Spleen (tissue), 11 donors: ENCODE data around the gene WDR1. TPM values are rescaled to one million over a fixed set of nuclear protein-coding genes. Genes with fewer than 3 reads are reported as not detected.
A peak's percentile ranks its signal among the peaks of the same experiment; 100 is the strongest.

Experiments
- DNase-seq: peaks from one replicate; pipeline ENCODE4 v3.0.0-alpha.2; 2020
- H3K27ac ChIP-seq, 8 donors: fragments of 200-600 bp; sonication (generic) in 7 of 8; 1 replicate in 4 of 8; 2 replicates in 4 of 8; pipeline versions ENCODE4 v1.5.0 to v1.8.0; 2016 to 2021; ENCODE audit warnings: inconsistent platforms in 4 of 8, mild to moderate bottlenecking in 4 of 8, moderate library complexity in 1 of 8
- H3K27me3 ChIP-seq, 7 donors: fragments of 200-600 bp; sonication (generic) in 6 of 7; replicated peaks in 1 of 7; 1 replicate in 4 of 7; 2 replicates in 3 of 7; pipeline versions ENCODE4 v1.5.0 to v1.8.0; 2016 to 2021; ENCODE audit warnings: inconsistent platforms in 3 of 7, mild to moderate bottlenecking in 1 of 7
- H3K36me3 ChIP-seq, 6 donors: fragments of 200-600 bp; sonication (generic) in 5 of 6; 1 replicate in 4 of 6; 2 replicates in 2 of 6; pipeline versions ENCODE4 v1.5.0 to v1.8.0; 2016 to 2021; ENCODE audit warnings: inconsistent platforms in 2 of 6
- H3K4me1 ChIP-seq, 6 donors: fragments of 200-600 bp; sonication (generic) in 5 of 6; 1 replicate in 3 of 6; 2 replicates in 3 of 6; pipeline versions ENCODE4 v1.5.0 to v1.8.0; 2016 to 2021; ENCODE audit warnings: inconsistent platforms in 3 of 6
- H3K4me3 ChIP-seq, 8 donors: fragments of 200-600 bp; sonication (generic) in 7 of 8; 1 replicate in 4 of 8; 2 replicates in 4 of 8; pipeline versions ENCODE4 v1.5.0 to v1.8.0; 2016 to 2021; ENCODE audit warnings: inconsistent platforms in 4 of 8, mild to moderate bottlenecking in 4 of 8, moderate library complexity in 2 of 8
- H3K9me3 ChIP-seq, 8 donors: fragments of 200-600 bp; sonication (generic) in 7 of 8; 1 replicate in 4 of 8; 2 replicates in 4 of 8; pipeline versions ENCODE4 v1.5.0 to v1.8.0; 2016 to 2021; ENCODE audit warnings: inconsistent platforms in 4 of 8
- CTCF ChIP-seq, 11 experiments: fragments of 200-600 bp in 7 of 11; fragments of 450-650 bp in 4 of 11; sonication (generic) in 4 of 11; IDR thresholded peaks in 8 of 11; conservative IDR thresholded peaks in 3 of 11; 1 replicate in 7 of 11; 2 replicates in 4 of 11; pipeline versions ENCODE4 v1.4.0 to v1.8.0; 2016 to 2021; ENCODE audit warnings: antibody characterized with exemption in 11 of 11, inconsistent platforms in 4 of 11, mild to moderate bottlenecking in 1 of 11
- POLR2A ChIP-seq, 3 donors: fragments of 450-650 bp; IDR thresholded peaks; one replicate each; pipeline ENCODE4 v1.5.1; 2017; ENCODE audit warnings: antibody characterized with exemption in 3 of 3, mild to moderate bottlenecking in 1 of 3
- POLR2AphosphoS5 ChIP-seq, 3 donors: sonication (generic); formaldehyde crosslinking; IDR thresholded peaks; one replicate each; pipeline ENCODE4 v1.5.1; 2017; ENCODE audit warnings: antibody characterized with exemption in 3 of 3
- WGBS, 5 donors: extraction: QIAGEN DNeasy Blood & Tissue Kit in 3 of 5; methylation state at CpG; one replicate each; pipeline versions ENCODE4 v1.1.5 to v1.1.7; 2013 to 2018; 5-methylcytosine and 5-hydroxymethylcytosine counted together
- intact Hi-C: fragments of 100-400 bp; cut with DNase I; formaldehyde crosslinking; loops from one replicate; pipeline ENCODE4 v1.15.0; 2023; ENCODE audit warnings: low total_unique reads
- polyA plus RNA-seq, 3 donors: library from polyadenylated mRNA; stranded (reverse); fragments of 200-250 nt; gene quantifications; one replicate each; pipeline ENCODE4 v1.2.1, GENCODE V29; 2013
- total RNA-seq, 7 donors: library from RNA; depleted of rRNA in 3 of 7; stranded (reverse); fragments of >200 nt in 3 of 7; fragmentation: NEBNext Ultra II Directional in 4 of 7; extraction: Animal tissue kit (Norgen Biotek cat#: 25700) in 4 of 7; gene quantifications; one replicate each; pipeline versions ENCODE4 v1.1.0 to v1.2.1, GENCODE V29; 2016 to 2021
- donor health status: healthy with polysubstance abuse.
- donor health status: DM: no; HTN: no; CAD: no; lungs with moderate emphysema.
- donor health status: DM: no; HTN: no; CAD: no.
- donor health status: Bipolar disorder and iron deficiency.
- donor health status: healthy.
- donor health status: DM: no; HTN: no; CAD: no.
- donor health status: DM: yes; HTN: yes; CAD: no.

Gene WDR1
- total and polyA plus RNA-seq, 10 donors = 56.6 to 377 (median 147) TPM

- TF ChIP-seq POLR2AphosphoS5 (IDR thresholded peaks at IDR 0.05) (peak in 1 of 3 donors; percentile 14), CTCF (IDR thresholded peaks at IDR 0.05 in 8 of 11, conservative IDR thresholded peaks at IDR 0.05 in 3 of 11) (no peak)
- intact Hi-C loops = no loop called here
- 72 to 93% (median 84%) methylated on average over 13 of the region's 13 CpGs for WGBS, 5 donors
- H3K4me1 ChIP-seq = peaks cover 32 to 100% (median 88%) of the 10 kb centered on the region in 6 donors
- H3K9me3 ChIP-seq = no peaks in the 10 kb centered on the region
- peaks cover 2 to 100% (median 69%) of the 10 kb centered on the region in 6 donors for H3K36me3 ChIP-seq
- no peak for DNase-seq
- H3K4me3 ChIP-seq = no peak overlapping the region
- H3K27ac ChIP-seq = peak overlapping the region in 4 of 8 donors; percentile 18 to 83 (median 34)
- H3K27me3 ChIP-seq = no peaks in the 10 kb centered on the region
Observed at GRCh38 chr4:10102474-10103332, 13.9 kb downstream of the WDR1 start.

- intact Hi-C loops = no loop called here
- TF ChIP-seq POLR2AphosphoS5 (IDR thresholded peaks at IDR 0.05) = no peak
- TF ChIP-seq CTCF (IDR thresholded peaks at IDR 0.05 in 8 of 11, conservative IDR thresholded peaks at IDR 0.05 in 3 of 11) = no peak
- no peak for TF ChIP-seq POLR2A (IDR thresholded peaks at IDR 0.05)
- WGBS, 5 donors = 88 to 92% (median 90%) methylated on average over 14 of the region's 14 CpGs
- peak overlapping the region in 4 of 8 donors; percentile 50 to 83 (median 56) for H3K27ac ChIP-seq
- H3K36me3 ChIP-seq = peaks cover 2 to 100% (median 69%) of the 10 kb centered on the region in 6 donors
- DNase-seq = no peak
- H3K4me1 ChIP-seq = peaks cover 25 to 100% (median 88%) of the 10 kb centered on the region in 6 donors
- no peaks in the 10 kb centered on the region for H3K9me3 ChIP-seq
- H3K4me3 ChIP-seq = no peak overlapping the region
- H3K27me3 ChIP-seq = no peaks in the 10 kb centered on the region
Observed at GRCh38 chr4:10101671-10102473, 14.7 kb downstream of the WDR1 start.

GRCh38 chr4:10100734-10101216 is 15.8 kb downstream of the WDR1 start:
- H3K27ac ChIP-seq = peak overlapping the region in 6 of 8 donors; percentile 39 to 83 (median 52)
- TF ChIP-seq POLR2AphosphoS5 (IDR thresholded peaks at IDR 0.05) (peak; percentile 49 to 69 (median 57)), CTCF (IDR thresholded peaks at IDR 0.05 in 8 of 11, conservative IDR thresholded peaks at IDR 0.05 in 3 of 11) (no peak)
- H3K36me3 ChIP-seq = peaks cover 2 to 100% (median 75%) of the 10 kb centered on the region in 6 donors
- no peak overlapping the region for H3K4me3 ChIP-seq
- H3K9me3 ChIP-seq = no peaks in the 10 kb centered on the region
- intact Hi-C loops = no loop called here
- H3K27me3 ChIP-seq = no peaks in the 10 kb centered on the region
- WGBS, 5 donors = 25 to 35% (median 31%) methylated on average over 2 to 12 of the region's 12 CpGs
- H3K4me1 ChIP-seq = peaks cover 28 to 100% (median 88%) of the 10 kb centered on the region in 6 donors
- peak; percentile 86 for DNase-seq
